ENCODE measurements around the gene RAD23B. TPM values are rescaled to one million over a fixed set of nuclear protein-coding genes. Genes with fewer than 3 reads are reported as not detected.

The RAD23B gene
- total RNA-seq, 1 donor from 2014 or later = 134 TPM

- H3K36me3 Mint-ChIP-seq = no peaks in the 10 kb centered on the region
- no peak overlapping the region for H3K27ac Mint-ChIP-seq
- H3K4me1 Mint-ChIP-seq (ENCODE audit: unreplicated experiment) = no peaks in the 10 kb centered on the region
- no peak for TF ChIP-seq CTCF (conservative IDR thresholded peaks at IDR 0.05)
- no peaks in the 10 kb centered on the region for H3K27me3 Mint-ChIP-seq
- H3K9me3 Mint-ChIP-seq = no peaks in the 10 kb centered on the region
- H3K4me3 Mint-ChIP-seq = no peak overlapping the region
- DNase-seq (ENCODE audit: extremely low spot score, unreplicated experiment) = no peak
Observed at GRCh38 chr9:107378006-107378405, 94.9 kb downstream of the RAD23B start.

Other genes starting within 250 kb of the RAD23B start
- 49.5 and 136 TPM in 2 replicates for gene KLF4, start 206.5 kb downstream of the RAD23B start, total RNA-seq (ENCODE audit: low replicate concordance)

All from type B pancreatic cell (in vitro differentiated cells).